IMR-90 (cell line): ENCODE data around the gene PCBP3. TPM values are rescaled to one million over a fixed set of nuclear protein-coding genes. Genes with fewer than 3 reads are reported as not detected.

Source experiments
- ATAC-seq: fragments of 200-7000 bp; cut with Tn5 transposase; 2 replicates; pipeline ENCODE4 v1.9.1; 2020; ENCODE audit warnings: low read depth, mild to moderate bottlenecking, moderate library complexity
- BruUV-seq: library from RNA; stranded (reverse); fragments of 400-500 nt; replicated peaks from 2 replicates; lab custom pipeline; 2021; lab: Mats Ljungman, UMichigan
- CTCF ChIA-PET: fragments of 300-600 bp; formaldehyde crosslinking; extraction: SDS; loops from one replicate; lab custom pipeline; 2021; ENCODE audit warnings: antibody characterized with exemption; lab: Yijun Ruan, JAX
- POLR2A ChIA-PET: fragments of 300-600 bp; sonication (Branson Sonifier 250); formaldehyde crosslinking; loops from one replicate; lab custom pipeline; 2022; ENCODE audit warnings: antibody characterized with exemption; ENCODE audit not compliant: unreplicated experiment; lab: Charles Lee
- DNase-seq: peaks from one replicate; pipeline ENCODE4 v3.0.0; 2013
- H2AFZ ChIP-seq: replicated peaks from 2 replicates; pipeline ENCODE3; 2013; ENCODE audit warnings: low read length, mild to moderate bottlenecking; ENCODE audit not compliant: poor library complexity
- H2AK5ac ChIP-seq: 2 replicates; pipeline ENCODE4 v1.6.1; 2013; ENCODE audit warnings: low read depth, low read length, inconsistent platforms
- H2AK9ac ChIP-seq: replicated peaks from 2 replicates; pipeline ENCODE3; 2013; ENCODE audit warnings: mild to moderate bottlenecking, low read depth, low read length, moderate library complexity; ENCODE audit not compliant: poor library complexity
- H2BK120ac ChIP-seq: 2 replicates; pipeline ENCODE4 v1.6.1; 2013; ENCODE audit warnings: low read depth, low read length, inconsistent platforms
- H2BK15ac ChIP-seq: 3 replicates; pipeline ENCODE4 v1.6.1; 2013; ENCODE audit warnings: low read depth, low read length, inconsistent platforms
- H2BK20ac ChIP-seq: 2 replicates; pipeline ENCODE4 v1.6.1; 2013; ENCODE audit warnings: low read depth, mild to moderate bottlenecking, inconsistent platforms, low read length, moderate library complexity
- H2BK5ac ChIP-seq: 2 replicates; pipeline ENCODE4 v1.6.1; 2013; ENCODE audit warnings: mild to moderate bottlenecking, low read depth, low read length, inconsistent platforms; ENCODE audit not compliant: poor library complexity, severe bottlenecking
- H3K14ac ChIP-seq: replicated peaks from 2 replicates; pipeline ENCODE4 v1.6.1; 2013; ENCODE audit warnings: low read depth, low read length, inconsistent platforms
- H3K18ac ChIP-seq: 2 replicates; pipeline ENCODE4 v1.6.1; 2013; ENCODE audit warnings: low read depth, low read length, control low read depth
- H3K23ac ChIP-seq: 2 replicates; pipeline ENCODE4 v1.6.1; 2013; ENCODE audit warnings: low read depth, low read length, inconsistent platforms
- H3K27ac ChIP-seq: 2 replicates; pipeline ENCODE4 v1.5.1; 2013; ENCODE audit warnings: mild to moderate bottlenecking, control low read depth, low read length; ENCODE audit not compliant: insufficient read depth
- H3K27me3 ChIP-seq: 2 replicates; pipeline ENCODE4 v1.6.1; 2013; ENCODE audit warnings: low read length; ENCODE audit not compliant: control insufficient read depth, insufficient read depth
- H3K36me3 ChIP-seq: 2 replicates; pipeline ENCODE4 v1.6.1; 2013; ENCODE audit warnings: low read length, mixed read lengths; ENCODE audit not compliant: control insufficient read depth, insufficient read depth
- H3K4ac ChIP-seq: 2 replicates; pipeline ENCODE4 v1.6.1; 2013; ENCODE audit warnings: low read depth, low read length, inconsistent platforms
- H3K4me1 ChIP-seq: 2 replicates; pipeline ENCODE4 v1.6.1; 2013; ENCODE audit warnings: low read length, mixed read lengths; ENCODE audit not compliant: control insufficient read depth, insufficient read depth
- H3K4me2 ChIP-seq: 2 replicates; pipeline ENCODE4 v1.6.1; 2013; ENCODE audit warnings: low read depth, mild to moderate bottlenecking, control low read depth, low read length, moderate library complexity
- H3K4me3 ChIP-seq: 2 replicates; pipeline ENCODE4 v1.5.1; 2013; ENCODE audit warnings: low read depth, mild to moderate bottlenecking, control low read depth, low read length, moderate library complexity; ENCODE audit not compliant: insufficient read depth
- H3K56ac ChIP-seq: 2 replicates; pipeline ENCODE4 v1.6.1; 2013; ENCODE audit warnings: low read length, inconsistent platforms; ENCODE audit not compliant: insufficient read depth; ENCODE audit errors: extremely low read depth
- H3K79me1 ChIP-seq, 2 experiments: 2 replicates each; pipeline ENCODE4 v1.6.1; 2013; ENCODE audit warnings: low read length in 2 of 2, inconsistent platforms in 1 of 2, low read depth in 1 of 2
- H3K9ac ChIP-seq: 2 replicates; pipeline ENCODE4 v1.6.1; 2013; ENCODE audit warnings: low read depth, low read length, control low read depth
- H3K9me1 ChIP-seq: 2 replicates; pipeline ENCODE4 v1.6.1; 2013; ENCODE audit warnings: low read length, inconsistent platforms; ENCODE audit not compliant: insufficient read depth
- H3K9me3 ChIP-seq: 2 replicates; pipeline ENCODE4 v1.6.1; 2013; ENCODE audit warnings: low read length; ENCODE audit not compliant: control insufficient read depth, insufficient read depth
- H4K20me1 ChIP-seq: 2 replicates; pipeline ENCODE4 v1.6.1; 2013; ENCODE audit warnings: low read length, inconsistent platforms; ENCODE audit not compliant: insufficient read depth
- H4K5ac ChIP-seq: 2 replicates; pipeline ENCODE4 v1.6.1; 2013; ENCODE audit warnings: mild to moderate bottlenecking, low read depth, low read length, control low read depth
- H4K8ac ChIP-seq, 2 experiments: 2 replicates each; pipeline ENCODE4 v1.6.1; 2013; ENCODE audit warnings: low read depth in 2 of 2, low read length in 2 of 2, control low read depth in 1 of 2, inconsistent platforms in 1 of 2
- H4K91ac ChIP-seq: 2 replicates; pipeline ENCODE4 v1.6.1; 2013; ENCODE audit warnings: low read depth, low read length, inconsistent platforms; ENCODE audit not compliant: insufficient read depth
- BHLHE40 ChIP-seq: fragments of 150-350 bp; IDR thresholded peaks from 2 replicates; pipeline ENCODE4 v1.6.1; 2016; ENCODE audit warnings: mild to moderate bottlenecking, low read depth, low read length
- CHD1 ChIP-seq: IDR thresholded peaks from 2 replicates; pipeline ENCODE4 v1.6.1; 2012; ENCODE audit warnings: low read depth, low read length, improper control_type of control experiment
- FOS ChIP-seq: fragments of 150-350 bp; IDR thresholded peaks from 2 replicates; pipeline ENCODE4 v1.6.1; 2016; ENCODE audit warnings: low read depth, low read length
- MAFK ChIP-seq: IDR thresholded peaks from 2 replicates; pipeline ENCODE4 v1.6.1; 2012; ENCODE audit warnings: low read depth, low read length, improper control_type of control experiment
- MAZ ChIP-seq: IDR thresholded peaks from 2 replicates; pipeline ENCODE4 v1.6.1; 2012; ENCODE audit warnings: low read depth, mild to moderate bottlenecking, low read length, improper control_type of control experiment, moderate library complexity, borderline replicate concordance
- NFE2L2 ChIP-seq: fragments of 150-350 bp; IDR thresholded peaks from 2 replicates; pipeline ENCODE4 v1.6.1; 2016; ENCODE audit warnings: low read depth, mild to moderate bottlenecking, low read length
- POLR2A ChIP-seq: IDR thresholded peaks from 2 replicates; pipeline ENCODE4 v1.6.1; 2012; ENCODE audit warnings: mild to moderate bottlenecking, low read depth, low read length
- RAD21 ChIP-seq: IDR thresholded peaks from 2 replicates; pipeline ENCODE4 v1.6.1; 2012; ENCODE audit warnings: low read length, improper control_type of control experiment
- RCOR1 ChIP-seq: IDR thresholded peaks from 2 replicates; pipeline ENCODE4 v1.6.1; 2012; ENCODE audit warnings: mild to moderate bottlenecking, low read length, improper control_type of control experiment; ENCODE audit not compliant: insufficient replicate concordance
- RFX5 ChIP-seq: IDR thresholded peaks from 2 replicates; pipeline ENCODE4 v1.8.0; 2012; ENCODE audit warnings: low read depth, mild to moderate bottlenecking, low read length, moderate library complexity
- WGBS, 2 experiments: methylation state at CpG; one replicate each; pipeline versions ENCODE4 v1.1.5 to v1.1.7; 2013; ENCODE audit warnings: missing lambda C conversion rate in 2 of 2; ENCODE audit not compliant: insufficient read length in 1 of 2; ENCODE audit errors: extremely low coverage in 2 of 2; 5-methylcytosine and 5-hydroxymethylcytosine counted together
- dilution Hi-C: fragments of 300-500 bp; cut with HindIII; formaldehyde crosslinking; loops from one replicate; pipeline ENCODE4 v1.14.3; 2018; ENCODE audit warnings: low sequenced_read_pairs; ENCODE audit not compliant: unreplicated experiment
- in situ Hi-C: fragments of 300-500 bp; cut with MboI; formaldehyde crosslinking; loops from 3 replicates; pipeline ENCODE4 v1.14.3; 2019; ENCODE audit warnings: low sequenced_read_pairs, inconsistent platforms, mixed read lengths
- intact Hi-C: fragments of 100-400 bp; cut with micrococcal nuclease; formaldehyde crosslinking; loops from 2 replicates; pipeline ENCODE4 v1.10.0; 2022
- polyA plus RNA-seq, 3 experiments: library from polyadenylated mRNA; depleted of rRNA; stranded (reverse); fragments of >200 nt; gene quantifications; 2 replicates each; pipeline ENCODE4 v1.2.3, GENCODE V29; 2012; ENCODE audit warnings: low replicate concordance in 1 of 3
- total RNA-seq: library from RNA; depleted of rRNA; stranded (reverse); fragments of >200 nt; gene quantifications from 2 replicates; pipeline ENCODE4 v1.2.3, GENCODE V29; 2012
- TF ChIP-seq, protein P1 (sequence below): fragments of 150-350 bp; IDR thresholded peaks from 2 replicates; pipeline ENCODE4 v1.6.1; 2017; ENCODE audit warnings: mild to moderate bottlenecking, antibody characterized with exemption, low read length, low read depth
- TF ChIP-seq, protein P2 (sequence below): conservative IDR thresholded peaks from 2 replicates; pipeline ENCODE4 v1.5.1; 2012; ENCODE audit warnings: mild to moderate bottlenecking, low read depth, low read length, improper control_type of control experiment
- TF ChIP-seq, protein P3 (sequence below): fragments of 150-350 bp; IDR thresholded peaks from 2 replicates; pipeline ENCODE4 v1.6.1; 2016; ENCODE audit warnings: low read depth, mild to moderate bottlenecking, low read length, moderate library complexity, borderline replicate concordance

The PCBP3 gene
- total and polyA plus RNA-seq, 2 of the 4 experiments (the other 2 are of a cell fraction), result 2.9 to 3.9 TPM

DNA sequence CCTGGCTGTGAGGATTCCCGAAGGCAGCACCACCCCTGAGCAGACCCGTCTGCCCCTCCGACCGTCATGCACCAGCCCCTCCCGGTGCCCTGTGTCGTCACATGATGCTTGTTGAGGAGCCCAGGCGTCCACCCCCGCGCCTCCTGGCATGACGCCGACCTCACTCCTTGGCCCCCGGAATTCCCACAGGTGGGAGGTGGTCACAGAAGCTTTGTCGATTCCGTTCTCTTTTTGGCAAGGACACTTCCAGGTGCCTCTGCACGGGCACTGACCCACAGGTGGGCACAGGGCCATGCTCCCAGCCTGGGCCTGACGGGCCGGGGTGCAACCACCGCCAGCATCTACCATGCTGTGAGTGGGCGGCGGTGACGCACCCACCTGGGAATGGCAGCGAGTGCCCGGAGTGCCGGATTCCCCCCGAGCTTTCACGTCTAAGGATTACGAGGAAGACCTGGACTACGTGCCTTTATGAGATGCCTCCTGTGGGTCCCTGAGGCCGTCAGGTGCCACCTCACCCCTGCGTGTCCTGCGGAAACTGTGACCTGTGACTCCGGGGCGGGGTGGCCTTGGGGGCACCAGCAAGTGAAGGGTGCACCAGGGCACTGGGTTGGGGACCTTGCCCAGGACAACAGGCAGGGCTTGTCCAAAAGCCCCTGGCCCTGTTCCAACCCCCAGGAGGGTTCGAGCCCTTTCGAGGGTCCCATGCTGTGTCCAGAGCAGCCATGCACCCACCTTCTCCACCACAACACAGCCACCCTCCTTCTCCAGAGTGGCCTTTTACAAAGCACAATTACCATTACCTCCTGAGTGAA, 306.6 kb downstream of the PCBP3 start:
- ATAC-seq (no peak), DNase-seq (no peak)
- H4K20me1 ChIP-seq, result no peaks in the 10 kb centered on the region
- H2BK120ac ChIP-seq, result no peak overlapping the region
- no peak overlapping the region for H2BK20ac ChIP-seq
- intact Hi-C loops, result no loop called here
- no peak overlapping the region for H3K4me3 ChIP-seq
- peak overlapping the region; percentile 87 for H2AFZ ChIP-seq
- TF ChIP-seq, protein P1, sequence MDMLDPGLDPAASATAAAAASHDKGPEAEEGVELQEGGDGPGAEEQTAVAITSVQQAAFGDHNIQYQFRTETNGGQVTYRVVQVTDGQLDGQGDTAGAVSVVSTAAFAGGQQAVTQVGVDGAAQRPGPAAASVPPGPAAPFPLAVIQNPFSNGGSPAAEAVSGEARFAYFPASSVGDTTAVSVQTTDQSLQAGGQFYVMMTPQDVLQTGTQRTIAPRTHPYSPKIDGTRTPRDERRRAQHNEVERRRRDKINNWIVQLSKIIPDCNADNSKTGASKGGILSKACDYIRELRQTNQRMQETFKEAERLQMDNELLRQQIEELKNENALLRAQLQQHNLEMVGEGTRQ, result no peak
- TF ChIP-seq FOS (no peak), CHD1 (no peak), BHLHE40 (no peak), NFE2L2 (no peak), RFX5 (no peak), MAZ (no peak), MAFK (no peak), RAD21 (no peak), RCOR1 (no peak), POLR2A (no peak)
- TF ChIP-seq, protein P2, sequence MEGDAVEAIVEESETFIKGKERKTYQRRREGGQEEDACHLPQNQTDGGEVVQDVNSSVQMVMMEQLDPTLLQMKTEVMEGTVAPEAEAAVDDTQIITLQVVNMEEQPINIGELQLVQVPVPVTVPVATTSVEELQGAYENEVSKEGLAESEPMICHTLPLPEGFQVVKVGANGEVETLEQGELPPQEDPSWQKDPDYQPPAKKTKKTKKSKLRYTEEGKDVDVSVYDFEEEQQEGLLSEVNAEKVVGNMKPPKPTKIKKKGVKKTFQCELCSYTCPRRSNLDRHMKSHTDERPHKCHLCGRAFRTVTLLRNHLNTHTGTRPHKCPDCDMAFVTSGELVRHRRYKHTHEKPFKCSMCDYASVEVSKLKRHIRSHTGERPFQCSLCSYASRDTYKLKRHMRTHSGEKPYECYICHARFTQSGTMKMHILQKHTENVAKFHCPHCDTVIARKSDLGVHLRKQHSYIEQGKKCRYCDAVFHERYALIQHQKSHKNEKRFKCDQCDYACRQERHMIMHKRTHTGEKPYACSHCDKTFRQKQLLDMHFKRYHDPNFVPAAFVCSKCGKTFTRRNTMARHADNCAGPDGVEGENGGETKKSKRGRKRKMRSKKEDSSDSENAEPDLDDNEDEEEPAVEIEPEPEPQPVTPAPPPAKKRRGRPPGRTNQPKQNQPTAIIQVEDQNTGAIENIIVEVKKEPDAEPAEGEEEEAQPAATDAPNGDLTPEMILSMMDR, result no peak
- TF ChIP-seq, protein P3, sequence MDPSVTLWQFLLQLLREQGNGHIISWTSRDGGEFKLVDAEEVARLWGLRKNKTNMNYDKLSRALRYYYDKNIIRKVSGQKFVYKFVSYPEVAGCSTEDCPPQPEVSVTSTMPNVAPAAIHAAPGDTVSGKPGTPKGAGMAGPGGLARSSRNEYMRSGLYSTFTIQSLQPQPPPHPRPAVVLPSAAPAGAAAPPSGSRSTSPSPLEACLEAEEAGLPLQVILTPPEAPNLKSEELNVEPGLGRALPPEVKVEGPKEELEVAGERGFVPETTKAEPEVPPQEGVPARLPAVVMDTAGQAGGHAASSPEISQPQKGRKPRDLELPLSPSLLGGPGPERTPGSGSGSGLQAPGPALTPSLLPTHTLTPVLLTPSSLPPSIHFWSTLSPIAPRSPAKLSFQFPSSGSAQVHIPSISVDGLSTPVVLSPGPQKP, result no peak
- in situ Hi-C loops, result no loop called here
- peak overlapping the region; percentile 28 for H3K4me2 ChIP-seq
- peak overlapping the region; percentile 78; the same call in 1 of the 2 replicates for H3K14ac ChIP-seq
- H3K9me1 ChIP-seq, result no peaks in the 10 kb centered on the region
- no peaks in the 10 kb centered on the region for H3K79me1 ChIP-seq
- ChIA-PET CTCF (no interaction called here), POLR2A (interaction anchor here (0.5 kb wide), 1 partner anchor 17 kb away, joined by 3 read pairs; no protein-coding TSS in a partner anchor)
- H2AK5ac ChIP-seq, result no peak overlapping the region
- H3K27me3 ChIP-seq, result peaks cover 2% of the 10 kb centered on the region; the same call in 1 of the 2 replicates
- H4K8ac ChIP-seq, result no peak overlapping the region
- no peak overlapping the region for H3K56ac ChIP-seq
- no peak overlapping the region for H3K23ac ChIP-seq
- WGBS, 2 experiments, result 83% methylated on average over 25 of the region's 35 CpGs; no CpG with 5 or more reads in 1 of the 2 experiments
- H2BK15ac ChIP-seq, result no peak overlapping the region
- H3K18ac ChIP-seq, result no peak overlapping the region
- no peaks in the 10 kb centered on the region for H3K36me3 ChIP-seq
- dilution Hi-C loops, result no loop called here
- no peak overlapping the region for H3K27ac ChIP-seq
- H2AK9ac ChIP-seq, result peak overlapping the region; percentile 61
- no peak overlapping the region for H3K9ac ChIP-seq
- H4K5ac ChIP-seq, result no peak overlapping the region
- BruUV-seq, result no TSS peak
- H3K9me3 ChIP-seq, result no peaks in the 10 kb centered on the region
- H3K4ac ChIP-seq, result peak overlapping the region; percentile 42; the same call in 1 of the 2 replicates
- no peak overlapping the region for H4K91ac ChIP-seq
- peaks cover 5% of the 10 kb centered on the region; the same call in 1 of the 2 replicates for H3K4me1 ChIP-seq
- H2BK5ac ChIP-seq, result no peak overlapping the region
